GM19023 (cell line): ENCODE results near the gene KIF22.
"Not testable (repeated sequence)": the region's sequence is repeated elsewhere in the genome, so short reads cannot be mapped to it uniquely, and the experiment has no call there.

Experiments used
- ATAC-seq: cut with Tn5 transposase; IDR thresholded peaks from one replicate; pipeline ENCODE4 v1.9.1; 2021; ENCODE audit warnings: mild to moderate bottlenecking, moderate library complexity; ENCODE audit not compliant: unreplicated experiment

The KIF22 gene

GRCh38 chr16:29793153-29793552 is 2.6 kb downstream of the KIF22 start:
- not testable (repeated sequence) for ATAC-seq

- ATAC-seq: no peak
Measured at GRCh38 chr16:29794231-29794710, 3.7 kb downstream of the KIF22 start.

- ATAC-seq: no peak
Measured at GRCh38 chr16:29802416-29802935, 11.9 kb downstream of the KIF22 start.

- no peak for ATAC-seq
Measured at GRCh38 chr16:29804020-29804419, 13.5 kb downstream of the KIF22 start.

GRCh38 chr16:29804455-29805231 is 14.1 kb downstream of the KIF22 start:
- no peak for ATAC-seq

- ATAC-seq: peak; percentile 49
Measured at GRCh38 chr16:29805232-29806098, 14.9 kb downstream of the KIF22 start.

- ATAC-seq: no peak
Measured at GRCh38 chr16:29806099-29806579, 15.6 kb downstream of the KIF22 start, which contains the start of gene MAZ. TSS of gene MAZ (plus strand) at chr16:29806529. CDS start at chr16:29806702, 173 bp downstream.

- no peak for ATAC-seq
Measured at GRCh38 chr16:29806641-29807425, 16.3 kb downstream of the KIF22 start.

- ATAC-seq: peak; percentile 19
Measured at GRCh38 chr16:29807426-29808218, 17.1 kb downstream of the KIF22 start.

- no peak for ATAC-seq
Measured at GRCh38 chr16:29808219-29808900, 17.8 kb downstream of the KIF22 start.

GRCh38 chr16:29809031-29809747 is 18.6 kb downstream of the KIF22 start:
- ATAC-seq: no peak

GRCh38 chr16:29809850-29810698 is 19.5 kb downstream of the KIF22 start:
- ATAC-seq: no peak

- ATAC-seq: no peak
Measured at GRCh38 chr16:29810699-29811169, 20.2 kb downstream of the KIF22 start.

- ATAC-seq: peak; percentile 39
Measured at GRCh38 chr16:29811170-29811895, 20.8 kb downstream of the KIF22 start.

GRCh38 chr16:29811896-29812665 is 21.5 kb downstream of the KIF22 start, which contains the start of gene PRRT2:
TSS of gene PRRT2 (plus strand) at chr16:29812193. CDS start at chr16:29813055, 862 bp downstream.
- ATAC-seq: no peak
